Measurements from ENCODE around the gene CCDC27.

The CCDC27 gene

DNA sequence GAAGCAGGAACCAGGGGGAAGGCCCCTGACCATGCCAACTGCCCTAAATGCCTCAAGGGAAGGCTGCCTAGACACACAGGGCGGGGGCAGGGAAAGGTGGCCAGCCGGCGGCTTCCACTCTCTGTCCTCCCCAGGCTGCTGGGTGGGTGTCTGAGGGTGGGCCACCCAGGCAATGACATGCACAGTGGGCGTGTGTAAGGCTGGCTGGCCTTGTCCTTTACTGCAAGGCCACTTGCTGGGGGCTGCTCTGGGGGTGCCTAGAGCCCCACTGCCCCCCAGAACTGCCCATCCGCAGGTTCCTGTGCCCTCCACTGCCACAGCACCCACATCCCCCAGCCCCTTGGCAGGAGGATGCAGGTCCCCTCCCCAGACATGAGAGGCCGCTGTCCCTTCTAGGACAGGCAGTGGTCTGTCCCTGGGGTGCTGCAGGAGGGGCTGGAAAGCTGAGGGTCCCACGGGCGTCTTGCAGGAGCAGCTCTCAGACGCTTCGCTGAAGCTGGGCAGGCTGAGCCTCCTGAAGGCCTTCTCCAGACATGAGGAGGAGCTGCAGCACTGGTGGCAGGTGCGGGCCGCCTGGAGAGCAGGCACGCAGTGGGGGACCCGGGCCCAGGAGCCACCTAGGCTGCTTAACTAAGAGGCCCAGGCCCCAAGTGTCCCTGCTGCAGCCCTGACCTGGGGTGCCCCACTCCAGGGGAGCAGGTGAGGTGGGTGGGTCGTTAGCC is 10.1 kb downstream of the CCDC27 start:
- DNase-seq: no peak

- DNase-seq: no peak
Measured at GRCh38 chr1:3762873-3763228, 10.6 kb downstream of the CCDC27 start.

GRCh38 chr1:3763351-3764125 is 11.3 kb downstream of the CCDC27 start:
- no peak for DNase-seq

- DNase-seq: no peak
Measured at GRCh38 chr1:3767328-3767925, 15.2 kb downstream of the CCDC27 start.

- no peak for DNase-seq
Measured at GRCh38 chr1:3768811-3769390, 16.7 kb downstream of the CCDC27 start.

- DNase-seq: no peak
Measured at GRCh38 chr1:3770047-3770765, 18.0 kb downstream of the CCDC27 start.

GRCh38 chr1:3771108-3772026 is 19.1 kb downstream of the CCDC27 start:
- DNase-seq: no peak

DNA sequence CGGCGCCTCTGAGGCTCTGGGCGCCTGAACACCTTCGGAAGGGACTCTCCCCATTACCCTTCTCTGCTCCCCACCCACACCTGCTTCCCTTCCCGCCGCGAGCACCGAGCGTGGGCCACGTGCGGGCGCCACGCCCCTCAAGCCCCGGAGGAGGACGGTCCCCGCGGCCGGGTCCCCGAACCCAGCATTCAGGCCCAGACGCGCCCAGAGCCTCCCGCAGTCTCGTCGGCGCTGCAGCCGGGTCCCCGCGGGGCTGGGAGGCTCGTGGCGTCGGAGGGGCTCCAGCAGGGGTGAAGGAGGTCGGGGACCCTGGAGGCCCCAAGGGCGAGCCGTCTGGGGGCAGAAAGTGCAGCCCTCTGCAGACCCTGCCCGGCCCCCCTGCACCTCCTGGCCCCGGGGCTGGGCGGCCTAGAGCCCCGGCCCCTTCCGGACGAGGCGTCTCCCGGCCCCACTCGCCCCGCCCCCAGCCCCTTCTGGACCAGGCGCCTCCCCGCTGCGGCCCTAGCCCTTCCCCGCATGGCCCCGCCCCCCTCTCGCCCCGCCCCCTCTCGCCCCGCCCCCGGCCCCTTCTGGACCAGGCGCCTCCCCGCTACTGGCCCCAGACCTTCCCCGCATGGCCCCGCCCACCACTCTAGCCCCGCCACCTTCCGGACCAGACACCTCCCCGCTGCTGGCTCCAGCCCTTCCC is 19.9 kb downstream of the CCDC27 start:
- DNase-seq: peak; percentile 46 to 65

DNA sequence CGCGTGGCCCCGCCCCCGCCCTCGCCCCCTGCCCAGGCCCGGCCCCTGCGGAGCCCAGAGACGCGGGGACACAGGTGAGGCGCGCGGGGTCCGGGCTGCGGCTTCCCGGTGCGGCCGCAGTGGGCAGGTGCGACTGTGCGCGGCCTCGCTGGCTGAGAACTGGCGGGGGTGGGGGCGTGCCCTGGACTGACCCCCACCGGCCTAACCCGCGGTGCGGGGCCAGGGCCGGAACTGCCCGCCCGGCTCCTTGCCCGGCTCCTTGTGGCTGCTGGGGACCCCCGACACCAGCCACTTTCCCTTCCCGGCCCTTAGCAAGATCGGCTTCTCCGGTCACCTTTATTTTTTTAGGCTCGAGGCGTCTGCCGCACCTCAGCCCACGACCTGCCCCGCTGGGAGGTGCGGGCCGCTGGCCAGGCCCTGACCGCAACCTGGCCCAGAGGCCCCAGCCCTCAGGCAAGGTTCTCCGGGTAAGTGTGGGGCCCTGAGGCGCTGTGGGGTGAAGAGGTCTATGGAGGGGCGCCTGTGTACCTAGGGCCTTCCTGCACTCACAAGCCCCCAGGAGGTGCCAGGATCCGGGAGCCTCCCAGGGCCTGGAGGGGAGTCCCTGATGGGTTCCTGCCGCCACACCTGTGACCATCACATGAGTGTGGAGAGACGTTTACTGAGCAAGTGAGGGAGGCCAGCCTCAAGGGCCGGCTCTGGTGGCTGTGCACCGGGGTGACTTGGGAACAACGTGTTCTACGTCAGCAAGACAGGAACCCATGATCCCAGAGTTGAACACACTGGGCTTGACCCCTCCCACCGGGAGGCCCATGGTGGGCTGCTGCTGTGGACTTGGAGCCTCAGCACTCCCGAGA is 20.7 kb downstream of the CCDC27 start, which contains the start of gene SMIM1:
Gene SMIM1, plus strand, starts transcription at position 35 of the 857 bp plus-strand sequence. CDS start 2,625 bp downstream, outside the sequence.
- no peak for DNase-seq

DNA sequence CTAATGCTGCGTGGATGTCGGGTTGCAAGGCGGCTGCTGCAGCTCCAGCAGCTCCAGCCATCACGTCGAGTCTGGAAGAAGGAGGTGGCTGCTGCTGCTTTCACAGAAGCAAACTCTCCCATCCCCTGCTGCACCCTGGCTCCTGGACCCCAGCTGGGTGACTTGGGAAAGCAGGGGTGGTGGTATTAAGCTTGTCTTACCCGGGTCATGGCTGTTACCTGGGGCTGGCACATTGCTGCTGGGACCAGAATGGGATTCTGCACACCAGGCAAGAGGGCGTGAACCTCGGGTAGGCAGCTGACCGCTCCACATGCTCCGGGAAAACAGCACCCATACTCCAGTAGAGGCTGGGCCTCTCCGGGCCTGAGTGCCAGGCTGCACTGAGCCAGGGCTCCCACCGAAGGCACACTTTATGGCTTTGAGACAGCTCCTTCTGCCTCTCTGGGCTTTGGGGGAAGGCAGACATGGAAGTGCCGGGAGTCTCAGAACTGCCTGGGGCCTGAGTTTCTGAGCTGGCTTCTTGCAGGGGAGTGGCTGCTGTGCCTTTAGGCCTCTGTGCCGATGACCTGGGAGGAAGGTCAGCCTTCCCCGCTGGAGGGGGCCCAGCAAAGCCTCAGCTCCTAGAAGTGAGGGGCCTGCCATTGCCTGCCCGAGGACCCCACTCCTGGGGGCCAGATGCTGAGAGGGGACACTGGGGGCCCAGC is 21.5 kb downstream of the CCDC27 start:
- no peak for DNase-seq

- DNase-seq: no peak
Measured at GRCh38 chr1:3774276-3774945, 22.2 kb downstream of the CCDC27 start.

- no peak for DNase-seq
Measured at GRCh38 chr1:3774946-3775489, 22.8 kb downstream of the CCDC27 start.

- peak; percentile 20 to 34 for DNase-seq
Measured at GRCh38 chr1:3775490-3776230, 23.4 kb downstream of the CCDC27 start.

DNA sequence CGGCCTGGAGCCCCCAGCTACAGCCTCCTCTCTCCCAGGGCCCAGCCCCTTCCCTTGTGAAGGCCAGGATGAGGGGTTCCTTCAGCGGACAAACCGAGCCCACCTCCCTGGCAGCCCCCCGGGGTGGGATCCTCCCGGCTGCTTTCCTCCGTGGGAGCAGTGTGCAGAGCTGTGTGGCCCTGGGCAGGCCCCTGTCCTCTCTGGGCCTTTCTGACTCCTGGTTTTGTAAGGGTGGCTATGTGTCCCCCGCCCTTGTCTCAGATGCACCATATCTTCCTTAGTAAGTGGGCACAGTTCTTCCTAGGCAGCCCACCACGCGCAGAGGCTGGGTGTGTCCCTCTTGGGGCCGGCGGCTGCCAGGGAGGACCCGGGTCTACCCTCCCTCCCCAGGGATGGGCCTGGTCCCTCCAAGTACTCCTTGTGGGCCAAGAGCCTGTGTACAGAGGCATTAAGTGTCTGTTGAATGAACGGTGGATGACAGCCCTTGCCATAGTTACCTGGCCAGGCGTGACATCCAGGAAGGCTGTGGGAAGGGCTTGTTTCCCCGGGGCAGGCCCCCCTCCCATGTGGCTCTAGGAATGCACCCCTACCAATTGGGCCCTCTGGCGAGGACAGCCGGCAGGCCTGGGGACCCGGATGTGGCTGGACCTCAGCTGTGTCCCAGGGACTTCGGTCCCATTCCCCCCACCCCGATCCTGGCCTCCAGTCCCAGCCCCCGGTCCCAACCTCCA is 24.1 kb downstream of the CCDC27 start:
- no peak for DNase-seq

- no peak for DNase-seq
Measured at GRCh38 chr1:3777078-3777547, 24.9 kb downstream of the CCDC27 start.

DNA sequence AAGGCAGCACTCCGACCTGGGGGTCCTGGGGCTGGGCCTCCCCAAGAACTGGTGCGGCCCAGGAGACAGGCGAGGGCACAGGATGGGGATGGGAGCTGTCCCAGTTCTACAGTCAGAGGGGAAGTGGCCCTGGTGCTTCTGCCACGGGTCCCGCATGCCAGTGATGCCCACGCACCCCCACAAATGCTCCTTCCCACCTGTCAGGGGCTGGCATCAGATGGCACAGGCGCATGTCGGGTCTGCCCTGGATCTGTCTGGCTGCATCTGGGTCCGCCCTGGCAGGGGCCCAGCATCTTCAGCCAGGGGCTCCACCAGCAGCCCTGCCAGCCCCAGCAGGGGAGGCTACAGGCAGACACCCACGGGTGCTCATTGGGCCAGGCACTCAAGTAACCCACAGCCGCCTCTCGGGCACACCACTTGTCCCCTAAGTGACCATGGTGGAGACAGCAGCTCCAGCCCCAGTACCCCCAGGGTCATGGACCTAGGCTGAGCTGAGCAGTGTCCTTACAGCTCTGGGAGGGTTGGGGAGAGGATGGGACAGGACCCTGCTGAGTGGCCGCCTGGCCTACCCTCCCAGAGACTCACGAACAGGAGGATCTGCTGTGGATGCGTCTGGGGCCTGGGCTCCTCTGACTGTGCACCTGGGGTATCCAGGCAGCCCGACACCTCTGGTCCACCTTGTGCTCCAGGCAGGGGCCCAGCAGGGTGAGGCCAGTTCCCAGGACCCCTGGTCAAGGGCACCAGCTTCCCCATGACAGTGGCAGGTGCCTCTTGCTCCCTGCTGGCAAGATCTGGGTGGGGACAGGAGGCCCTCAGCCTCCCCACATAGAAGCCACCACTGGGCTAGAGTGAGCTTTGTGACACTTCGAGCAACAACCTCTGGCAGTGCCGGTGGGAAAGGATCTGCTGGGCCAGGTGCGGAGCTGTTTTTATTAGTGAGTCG is 25.7 kb downstream of the CCDC27 start:
- DNase-seq: no peak
